ENCODE measurements around the gene PEX16. TPM values are rescaled to one million over a fixed set of nuclear protein-coding genes. Genes with fewer than 3 reads are reported as not detected.
"Not testable (repeated sequence)": the region's sequence is repeated elsewhere in the genome, so short reads cannot be mapped to it uniquely, and the experiment has no call there.

The PEX16 gene
- total RNA-seq, 1 donor from 2014 or later: 35.8 TPM

DNA sequence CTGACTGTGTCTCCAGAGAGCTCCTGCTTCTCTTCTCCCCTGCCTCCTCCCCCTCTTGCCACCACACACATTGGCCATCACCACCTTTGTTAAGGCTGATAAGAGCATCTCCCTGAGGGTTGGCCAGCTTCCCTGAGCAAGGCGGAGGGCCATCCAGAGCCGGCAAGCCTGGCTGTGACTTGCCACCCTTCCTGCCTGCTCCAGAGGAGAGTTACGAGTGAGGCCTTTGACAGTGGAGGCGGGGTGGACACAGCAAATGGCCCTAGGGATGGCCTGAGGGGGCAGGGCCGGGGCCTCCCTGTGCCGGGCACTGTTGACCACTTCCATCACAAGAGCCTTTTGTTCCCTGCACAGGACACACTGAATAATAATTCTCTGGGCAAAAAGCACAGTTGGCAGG lies 16.1 kb downstream of the PEX16 start:
- H3K27ac ChIP-seq: no peak overlapping the region
- H3K27me3 ChIP-seq: no peaks in the 10 kb centered on the region
- DNase-seq (ENCODE audit: extremely low spot score in 2 of 2): no peak
- H3K4me3 ChIP-seq: no peak overlapping the region
- intact Hi-C loops (cut with DNase I): no loop called here
- H3K36me3 ChIP-seq: peaks cover 0 to 6% of the 10 kb centered on the region in 2 donors
- H3K9me3 ChIP-seq: no peaks in the 10 kb centered on the region
- TF ChIP-seq POLR2AphosphoS5 (IDR thresholded peaks at IDR 0.05; ENCODE audit: insufficient read depth in 1 of 2, low read depth in 1 of 2) (no peak), POLR2A (IDR thresholded peaks at IDR 0.05) (no peak)
- TF ChIP-seq, protein P1, sequence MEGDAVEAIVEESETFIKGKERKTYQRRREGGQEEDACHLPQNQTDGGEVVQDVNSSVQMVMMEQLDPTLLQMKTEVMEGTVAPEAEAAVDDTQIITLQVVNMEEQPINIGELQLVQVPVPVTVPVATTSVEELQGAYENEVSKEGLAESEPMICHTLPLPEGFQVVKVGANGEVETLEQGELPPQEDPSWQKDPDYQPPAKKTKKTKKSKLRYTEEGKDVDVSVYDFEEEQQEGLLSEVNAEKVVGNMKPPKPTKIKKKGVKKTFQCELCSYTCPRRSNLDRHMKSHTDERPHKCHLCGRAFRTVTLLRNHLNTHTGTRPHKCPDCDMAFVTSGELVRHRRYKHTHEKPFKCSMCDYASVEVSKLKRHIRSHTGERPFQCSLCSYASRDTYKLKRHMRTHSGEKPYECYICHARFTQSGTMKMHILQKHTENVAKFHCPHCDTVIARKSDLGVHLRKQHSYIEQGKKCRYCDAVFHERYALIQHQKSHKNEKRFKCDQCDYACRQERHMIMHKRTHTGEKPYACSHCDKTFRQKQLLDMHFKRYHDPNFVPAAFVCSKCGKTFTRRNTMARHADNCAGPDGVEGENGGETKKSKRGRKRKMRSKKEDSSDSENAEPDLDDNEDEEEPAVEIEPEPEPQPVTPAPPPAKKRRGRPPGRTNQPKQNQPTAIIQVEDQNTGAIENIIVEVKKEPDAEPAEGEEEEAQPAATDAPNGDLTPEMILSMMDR (IDR thresholded peaks at IDR 0.05): no peak
- peaks cover 22% of the 10 kb centered on the region for H3K4me1 ChIP-seq

DNA sequence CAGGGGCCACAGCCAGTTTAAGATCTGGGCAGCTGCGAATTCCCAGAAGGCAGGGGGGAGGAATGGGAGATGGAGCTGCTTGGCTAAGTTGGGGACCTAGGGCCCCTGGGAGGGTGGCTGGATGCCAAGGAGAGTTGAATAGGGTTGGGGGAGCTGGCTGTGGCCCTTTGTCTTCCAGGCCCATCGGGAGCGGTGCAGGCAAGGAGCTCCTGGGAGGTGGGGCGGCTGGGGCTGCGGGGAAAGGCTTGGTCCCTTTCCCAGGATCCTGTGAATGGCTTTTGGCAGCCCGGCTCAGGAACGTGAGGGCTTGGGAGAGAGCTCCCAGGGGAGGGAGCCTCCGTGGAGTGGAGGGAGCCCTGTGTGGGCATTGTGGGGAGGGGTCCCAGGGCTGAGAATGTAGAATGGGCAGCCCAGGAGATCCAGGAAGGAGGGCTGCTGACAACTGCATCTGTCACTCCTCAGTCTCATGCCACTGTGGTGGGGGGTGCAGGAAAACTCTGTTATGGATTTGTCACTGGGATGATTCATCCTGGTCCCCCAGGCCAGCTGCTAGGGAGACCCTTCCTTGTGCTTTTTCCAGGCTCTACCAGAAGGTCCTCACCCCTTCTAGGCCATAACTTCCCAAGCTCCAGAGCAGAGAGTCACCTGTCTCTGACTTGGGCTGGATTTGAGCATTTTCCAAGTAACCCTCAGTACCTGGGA lies 16.6 kb downstream of the PEX16 start:
- H3K27ac ChIP-seq: peak overlapping the region; percentile 33
- DNase-seq (ENCODE audit: extremely low spot score in 2 of 2): no peak
- no peak for TF ChIP-seq POLR2A (IDR thresholded peaks at IDR 0.05)
- TF ChIP-seq POLR2AphosphoS5 (IDR thresholded peaks at IDR 0.05; ENCODE audit: insufficient read depth in 1 of 2, low read depth in 1 of 2): no peak
- TF ChIP-seq, protein P1 (IDR thresholded peaks at IDR 0.05): no peak
- no peaks in the 10 kb centered on the region for H3K9me3 ChIP-seq
- intact Hi-C loops (cut with DNase I): no loop called here
- H3K36me3 ChIP-seq: peaks cover 0 to 6% of the 10 kb centered on the region in 2 donors
- peaks cover 22% of the 10 kb centered on the region for H3K4me1 ChIP-seq
- peak overlapping the region; percentile 51 to 77 for H3K4me3 ChIP-seq
- H3K27me3 ChIP-seq: no peaks in the 10 kb centered on the region

GRCh38 chr11:45900175-45900800 lies 17.4 kb downstream of the PEX16 start:
- not testable (repeated sequence) for DNase-seq (ENCODE audit: extremely low spot score in 2 of 2)
- peak overlapping the region; percentile 33 for H3K27ac ChIP-seq

DNA sequence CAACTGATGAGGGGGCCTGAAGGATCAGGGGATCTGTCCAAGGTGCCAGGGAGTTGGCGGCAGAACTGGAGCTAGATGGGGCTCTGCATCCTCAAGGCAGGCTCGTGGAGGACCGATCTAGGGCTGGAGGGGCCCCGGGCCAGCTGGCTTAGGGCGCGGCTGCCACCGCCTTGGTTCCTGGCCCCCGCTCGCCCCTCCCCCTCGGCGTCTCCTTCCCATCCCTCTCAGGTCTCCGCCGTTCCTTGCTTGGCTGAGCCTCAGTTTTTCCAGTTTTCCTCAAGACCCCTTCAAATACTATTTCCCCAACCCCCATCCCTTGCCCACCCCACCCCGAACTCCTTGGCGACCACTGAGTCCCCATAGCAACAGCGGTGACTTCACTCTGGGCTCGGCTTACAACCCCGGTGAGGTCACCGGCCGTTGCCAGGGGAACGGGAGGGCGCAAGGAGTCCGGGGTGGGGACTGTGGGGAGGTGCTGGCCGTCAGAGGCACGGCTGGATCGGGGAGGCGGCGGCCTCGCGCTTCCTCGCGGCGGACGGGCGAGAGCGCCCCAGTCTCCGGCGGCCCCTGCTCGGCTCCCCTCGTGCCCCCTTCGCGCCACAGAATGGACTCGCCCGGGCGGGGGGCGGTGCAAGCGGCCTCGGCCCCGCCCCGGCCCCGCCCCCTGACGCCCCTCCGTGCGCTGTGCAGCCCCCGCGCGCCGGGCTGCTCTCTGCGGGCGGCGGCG lies 18.1 kb downstream of the PEX16 start:
- H3K27me3 ChIP-seq: no peaks in the 10 kb centered on the region
- H3K4me3 ChIP-seq: peak overlapping the region; percentile 51 to 77
- no peak for DNase-seq (ENCODE audit: extremely low spot score in 2 of 2)
- intact Hi-C loops (cut with DNase I): no loop called here
- peak overlapping the region; percentile 66 for H3K27ac ChIP-seq
- peaks cover 22% of the 10 kb centered on the region for H3K4me1 ChIP-seq
- H3K36me3 ChIP-seq: peaks cover 0 to 6% of the 10 kb centered on the region in 2 donors
- TF ChIP-seq POLR2AphosphoS5 (IDR thresholded peaks at IDR 0.05; ENCODE audit: insufficient read depth in 1 of 2, low read depth in 1 of 2): peak in 1 of 2 donors; percentile 34
- TF ChIP-seq, protein P1 (IDR thresholded peaks at IDR 0.05): no peak
- no peaks in the 10 kb centered on the region for H3K9me3 ChIP-seq

More at GRCh38 chr11:45900175-45900800, 17.4 kb downstream of the PEX16 start:
- intact Hi-C loops (cut with DNase I); H3K27me3 ChIP-seq; H3K9me3 ChIP-seq; H3K36me3 ChIP-seq: not testable (repeated sequence)
- H3K4me1 ChIP-seq: peaks cover 22% of the 10 kb centered on the region
- peak overlapping the region; percentile 51 to 77 for H3K4me3 ChIP-seq

- H3K27me3 ChIP-seq: no peaks in the 10 kb centered on the region
- H3K27ac ChIP-seq: peak overlapping the region; percentile 66
- H3K4me3 ChIP-seq: peak overlapping the region; percentile 51 to 77
- DNase-seq (ENCODE audit: extremely low spot score in 2 of 2): no peak
- no peaks in the 10 kb centered on the region for H3K9me3 ChIP-seq
- H3K36me3 ChIP-seq: peaks cover 0 to 6% of the 10 kb centered on the region in 2 donors
- TF ChIP-seq, protein P1 (IDR thresholded peaks at IDR 0.05): no peak
- no peak for TF ChIP-seq POLR2A (IDR thresholded peaks at IDR 0.05)
- no peak for TF ChIP-seq POLR2AphosphoS5 (IDR thresholded peaks at IDR 0.05; ENCODE audit: insufficient read depth in 1 of 2, low read depth in 1 of 2)
- H3K4me1 ChIP-seq: peaks cover 22% of the 10 kb centered on the region
- intact Hi-C loops (cut with DNase I): no loop called here
Observed at GRCh38 chr11:45899086-45899447, 18.6 kb downstream of the PEX16 start.

Data from vagina (tissue), 2 donors.